H1 (cell line): ENCODE measurements around the gene MORN5. TPM values are rescaled to one million over a fixed set of nuclear protein-coding genes. Genes with fewer than 3 reads are reported as not detected.

Experiments
- CTCF ChIA-PET: fragments of 300-600 bp; sonication (Branson Sonifier 250); formaldehyde crosslinking; loops from one replicate; lab custom pipeline; 2021; ENCODE audit not compliant: partially characterized antibody; lab: Charles Lee
- POLR2A ChIA-PET: fragments of 300-600 bp; sonication (Branson Sonifier 250); formaldehyde crosslinking; loops from one replicate; lab custom pipeline; 2021; ENCODE audit warnings: inconsistent platforms; ENCODE audit not compliant: partially characterized antibody; lab: Charles Lee
- DNase-seq, 2 experiments: peaks; one replicate each; pipeline versions ENCODE4 v3.0.0 to v3.0.0-alpha.2; 2010 to 2022; ENCODE audit warnings: low spot score in 2 of 2, low read depth in 1 of 2, mixed read lengths in 1 of 2
- FAIRE-seq: peaks from 2 replicates; lab custom pipeline; 2011; peaks lifted over from hg19 to GRCh38; lab: Jason Lieb, UNC
- H2AFZ ChIP-seq: 2 replicates; pipeline ENCODE4 v1.8.1; 2012; ENCODE audit warnings: low read length, inconsistent platforms
- H2AK5ac ChIP-seq: 2 replicates; pipeline ENCODE4 v1.6.1; 2013; ENCODE audit warnings: low read depth, low read length
- H2BK120ac ChIP-seq: replicated peaks from 2 replicates; pipeline ENCODE3; 2013; ENCODE audit warnings: low read depth, low read length, inconsistent platforms
- H2BK12ac ChIP-seq: 2 replicates; pipeline ENCODE4 v1.6.1; 2013; ENCODE audit warnings: low read depth, low read length
- H2BK15ac ChIP-seq: 2 replicates; pipeline ENCODE4 v1.6.1; 2013; ENCODE audit warnings: low read length
- H2BK20ac ChIP-seq: 2 replicates; pipeline ENCODE4 v1.6.1; 2013; ENCODE audit warnings: low read length
- H2BK5ac ChIP-seq: 2 replicates; pipeline ENCODE4 v1.6.1; 2013; ENCODE audit warnings: low read depth, low read length
- H3K14ac ChIP-seq: 2 replicates; pipeline ENCODE4 v1.6.1; 2013; ENCODE audit warnings: inconsistent platforms; ENCODE audit not compliant: insufficient read length
- H3K18ac ChIP-seq: 2 replicates; pipeline ENCODE4 v1.6.1; 2013; ENCODE audit warnings: low read length; ENCODE audit errors: extremely low read depth
- H3K23ac ChIP-seq: 2 replicates; pipeline ENCODE4 v1.6.1; 2013; ENCODE audit warnings: inconsistent platforms; ENCODE audit not compliant: insufficient read length
- H3K23me2 ChIP-seq: 2 replicates; pipeline ENCODE4 v1.6.1; 2013; ENCODE audit warnings: low read depth, low read length
- H3K27ac ChIP-seq: 2 replicates; pipeline ENCODE4 v1.6.1; 2011; ENCODE audit warnings: low read depth, low read length, inconsistent platforms
- H3K27me3 ChIP-seq, 4 experiments: replicated peaks in 1 of 4; 1 replicate in 1 of 4; 2 replicates in 3 of 4; pipeline versions ENCODE4 v1.6.1 to v1.8.1; 2011 to 2013; ENCODE audit warnings: low read length in 3 of 4, mild to moderate bottlenecking in 3 of 4, inconsistent platforms in 2 of 4, mixed read lengths in 2 of 4, moderate library complexity in 1 of 4; ENCODE audit not compliant: control insufficient read depth in 3 of 4, insufficient read depth in 3 of 4; ENCODE audit errors: extremely low read depth in 1 of 4
- H3K36me3 ChIP-seq, 4 experiments: 2 replicates each; pipeline versions ENCODE4 v1.6.1 to v1.8.1; 2011 to 2013; ENCODE audit warnings: mild to moderate bottlenecking in 4 of 4, low read length in 3 of 4, moderate library complexity in 2 of 4, control low read depth in 1 of 4, inconsistent platforms in 1 of 4; ENCODE audit not compliant: insufficient read depth in 4 of 4, control insufficient read depth in 2 of 4
- H3K4ac ChIP-seq: replicated peaks from 2 replicates; pipeline ENCODE3; 2013; ENCODE audit warnings: low read length, low read depth, mixed read lengths, inconsistent platforms; ENCODE audit not compliant: insufficient read length
- H3K4me1 ChIP-seq, 4 experiments: replicated peaks in 1 of 4; 1 replicate in 1 of 4; 2 replicates in 3 of 4; pipeline versions ENCODE4 v1.6.1 to v1.8.1; 2011 to 2013; ENCODE audit warnings: low read length in 3 of 4, inconsistent platforms in 2 of 4, mixed read lengths in 1 of 4; ENCODE audit not compliant: insufficient read depth in 4 of 4, control insufficient read depth in 3 of 4
- H3K4me2 ChIP-seq, 2 experiments: 2 replicates each; pipeline versions ENCODE4 v1.6.1 to v1.8.1; 2011 to 2013; ENCODE audit warnings: low read depth in 2 of 2, low read length in 2 of 2, control low read depth in 1 of 2, inconsistent platforms in 1 of 2, mild to moderate bottlenecking in 1 of 2; ENCODE audit not compliant: insufficient read depth in 1 of 2
- H3K4me3 ChIP-seq, 4 experiments: fragments of 200-600, 300-600 bp in 1 of 4; sonication (generic), shearing (Covaris generic), sonication (Bioruptor Twin) in 1 of 4; 2 replicates each; pipeline versions ENCODE4 v1.5.1 to v1.8.1; 2011 to 2016; ENCODE audit warnings: low read length in 4 of 4, low read depth in 3 of 4, control low read depth in 2 of 4, inconsistent platforms in 2 of 4, mild to moderate bottlenecking in 2 of 4, mixed read lengths in 1 of 4, moderate library complexity in 1 of 4; ENCODE audit not compliant: insufficient read depth in 2 of 4; ENCODE audit errors: extremely low read depth in 1 of 4
- H3K56ac ChIP-seq: replicated peaks from 2 replicates; pipeline ENCODE3; 2013; ENCODE audit warnings: low read depth, mild to moderate bottlenecking, mixed read lengths, low read length, inconsistent platforms; ENCODE audit not compliant: insufficient read length
- H3K79me1 ChIP-seq: 2 replicates; pipeline ENCODE4 v1.6.1; 2013; ENCODE audit warnings: low read depth, low read length, control low read depth
- H3K79me2 ChIP-seq, 2 experiments: 2 replicates each; pipeline versions ENCODE4 v1.6.1 to v1.8.1; 2012 to 2013; ENCODE audit warnings: low read length in 2 of 2, mild to moderate bottlenecking in 2 of 2, inconsistent platforms in 1 of 2; ENCODE audit not compliant: insufficient read depth in 2 of 2, control insufficient read depth in 1 of 2
- H3K9ac ChIP-seq, 4 experiments: replicated peaks in 1 of 4; 1 replicate in 1 of 4; 2 replicates in 3 of 4; pipeline versions ENCODE4 v1.6.1 to v1.8.1; 2011 to 2013; ENCODE audit warnings: low read depth in 3 of 4, low read length in 3 of 4, control low read depth in 2 of 4, mild to moderate bottlenecking in 2 of 4, moderate library complexity in 2 of 4, inconsistent platforms in 1 of 4; ENCODE audit errors: extremely low read depth in 1 of 4
- H3K9me3 ChIP-seq, 2 experiments: 2 replicates each; pipeline versions ENCODE4 v1.6.1 to v1.8.1; 2012 to 2013; ENCODE audit warnings: mild to moderate bottlenecking in 2 of 2, moderate library complexity in 2 of 2, control low read depth in 1 of 2, inconsistent platforms in 1 of 2, low read depth in 1 of 2, low read length in 1 of 2, mixed read lengths in 1 of 2; ENCODE audit not compliant: insufficient read depth in 2 of 2
- H4K20me1 ChIP-seq, 2 experiments: replicated peaks in 1 of 2; 2 replicates each; pipeline versions ENCODE3 to v1.8.1; 2011 to 2013; ENCODE audit warnings: inconsistent platforms in 2 of 2, low read length in 2 of 2, mild to moderate bottlenecking in 1 of 2; ENCODE audit not compliant: insufficient read depth in 2 of 2, control insufficient read depth in 1 of 2
- H4K5ac ChIP-seq: 2 replicates; pipeline ENCODE4 v1.6.1; 2013; ENCODE audit warnings: low read length, low read depth, mixed read lengths, inconsistent platforms; ENCODE audit not compliant: insufficient read length
- H4K8ac ChIP-seq: 2 replicates; pipeline ENCODE4 v1.8.0; 2013; ENCODE audit warnings: mild to moderate bottlenecking, moderate library complexity, low read length, inconsistent platforms; ENCODE audit not compliant: insufficient read depth; ENCODE audit errors: extremely low read depth
- H4K91ac ChIP-seq: replicated peaks from 2 replicates; pipeline ENCODE3; 2013; ENCODE audit warnings: low read length, mixed read lengths, inconsistent platforms; ENCODE audit not compliant: insufficient read length
- ASH2L ChIP-seq: fragments of 200-600, 300-600 bp; sonication (generic); IDR thresholded peaks from one replicate; pipeline ENCODE4 v1.7.1; 2017; ENCODE audit warnings: low read length
- BACH1 ChIP-seq: IDR thresholded peaks from 2 replicates; pipeline ENCODE4 v1.6.1; 2012; ENCODE audit warnings: low read length, improper control_type of control experiment
- CBX8 ChIP-seq: fragments of 300-800, 300-1000 bp; sonication (generic); IDR thresholded peaks from 2 replicates; pipeline ENCODE4 v1.7.1; 2016; ENCODE audit warnings: low read depth, low read length, borderline replicate concordance
- EZH2 ChIP-seq: fragments of 200-600 bp; sonication (generic); IDR thresholded peaks from 2 replicates; pipeline ENCODE4 v1.7.1; 2012; ENCODE audit warnings: low read depth, mild to moderate bottlenecking, moderate library complexity, low read length, inconsistent platforms; ENCODE audit not compliant: severe bottlenecking
- GTF2F1 ChIP-seq: IDR thresholded peaks from 2 replicates; pipeline ENCODE4 v1.6.1; 2012; ENCODE audit warnings: low read depth, low read length, improper control_type of control experiment, borderline replicate concordance
- JUND ChIP-seq: IDR thresholded peaks from 2 replicates; pipeline ENCODE4 v1.6.1; 2011; ENCODE audit warnings: mild to moderate bottlenecking, improper control_type of control experiment, low read length
- KDM4A ChIP-seq: IDR thresholded peaks from one replicate; pipeline ENCODE4 v1.7.1; 2012; ENCODE audit warnings: low read depth, mild to moderate bottlenecking, moderate library complexity, low read length, inconsistent platforms; ENCODE audit not compliant: severe bottlenecking
- PHF8 ChIP-seq: fragments of 200-600 bp; sonication (generic); conservative IDR thresholded peaks from 2 replicates; pipeline ENCODE4 v1.7.1; 2012; ENCODE audit warnings: low read depth, mild to moderate bottlenecking, inconsistent platforms, low read length, moderate library complexity
- POLR2A ChIP-seq, 2 experiments: IDR thresholded peaks; 1 replicate in 1 of 2; 2 replicates in 1 of 2; pipeline ENCODE4 v1.6.1; 2011; ENCODE audit warnings: low read depth in 2 of 2, low read length in 2 of 2, mild to moderate bottlenecking in 2 of 2; ENCODE audit errors: control extremely low read depth in 1 of 2
- SIRT6 ChIP-seq: IDR thresholded peaks from one replicate; pipeline ENCODE4 v1.7.1; 2012; ENCODE audit warnings: low read length, inconsistent platforms
- TAF7 ChIP-seq: optimal IDR thresholded peaks from 2 replicates; pipeline ENCODE3; 2011; ENCODE audit warnings: low read depth, mild to moderate bottlenecking, inconsistent platforms, low read length, moderate library complexity, borderline replicate concordance
- TBP ChIP-seq: IDR thresholded peaks from 2 replicates; pipeline ENCODE4 v1.6.1; 2011; ENCODE audit warnings: low read depth, low read length, improper control_type of control experiment
- WGBS, 2 experiments: shearing (Covaris generic) in 1 of 2; methylation state at CpG; one replicate each; pipeline versions ENCODE4 v1.1.6 to v1.1.7; 2013 to 2015; ENCODE audit warnings: low lambda C conversion rate in 2 of 2, mixed read lengths in 2 of 2, inconsistent platforms in 1 of 2, low coverage in 1 of 2, missing lambda C conversion rate in 1 of 2; ENCODE audit not compliant: insufficient replicate concordance in 2 of 2, insufficient coverage in 1 of 2, insufficient read length in 1 of 2; ENCODE audit errors: extremely low coverage in 1 of 2, missing lambda C conversion rate in 1 of 2; 5-methylcytosine and 5-hydroxymethylcytosine counted together
- polyA plus RNA-seq, 7 experiments: library from polyadenylated mRNA; depleted of rRNA in 3 of 7; stranded (reverse) in 5 of 7; unstranded in 2 of 7; fragments of >200 nt in 5 of 7; fragments of 200-250 nt in 2 of 7; gene quantifications; 1 replicate in 5 of 7; 2 replicates in 1 of 7; 4 replicates in 1 of 7; pipeline versions ENCODE4 v1.2.1 to v1.2.3, GENCODE V29; 2011 to 2013; ENCODE audit warnings: missing spikeins in 2 of 7, mixed read lengths in 2 of 7
- total RNA-seq: library from RNA; stranded (reverse); fragmentation: NEBNext Ultra II Directional; extraction: Animal tissue kit (Norgen Biotek cat#: 25700); gene quantifications from 2 replicates; pipeline ENCODE4 v1.2.1, GENCODE V29; 2021
- TF ChIP-seq, protein P1 (sequence below): IDR thresholded peaks from 2 replicates; pipeline ENCODE4 v1.6.1; 2011; ENCODE audit warnings: low read depth, mild to moderate bottlenecking, low read length; ENCODE audit not compliant: insufficient read depth

Gene MORN5
- total and polyA plus RNA-seq, 2 of the 8 experiments (the other 6 are each of a cell fraction or from before 2014, with no cell fraction given): not detected

GRCh38 chr9:122239722-122240121 lies 80.0 kb downstream of the MORN5 start:
- H3K4me1 ChIP-seq: no peaks in the 10 kb centered on the region
- no peak overlapping the region for H2BK120ac ChIP-seq
- FAIRE-seq: no peak
- H3K79me2 ChIP-seq: no peaks in the 10 kb centered on the region
- H4K8ac ChIP-seq: no peak overlapping the region
- H3K27me3 ChIP-seq: no peaks in the 10 kb centered on the region
- no peak overlapping the region for H3K9ac ChIP-seq
- TF ChIP-seq GTF2F1 (no peak), EZH2 (no peak), TAF7 (no peak), PHF8 (no peak), BACH1 (no peak), SIRT6 (no peak), TBP (no peak), POLR2A (IDR thresholded peaks at IDR 0.05; ENCODE audit: control extremely low read depth in 1 of 2, low read depth in 2 of 2, low read length in 2 of 2) (no peak), CBX8 (no peak), ASH2L (no peak), KDM4A (no peak), JUND (no peak)
- TF ChIP-seq, protein P1, sequence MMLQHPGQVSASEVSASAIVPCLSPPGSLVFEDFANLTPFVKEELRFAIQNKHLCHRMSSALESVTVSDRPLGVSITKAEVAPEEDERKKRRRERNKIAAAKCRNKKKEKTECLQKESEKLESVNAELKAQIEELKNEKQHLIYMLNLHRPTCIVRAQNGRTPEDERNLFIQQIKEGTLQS: no peak
- no peak overlapping the region for H2BK5ac ChIP-seq
- no peak overlapping the region for H3K4me3 ChIP-seq
- H4K20me1 ChIP-seq: no peaks in the 10 kb centered on the region
- no peak overlapping the region for H3K23ac ChIP-seq
- no peak for DNase-seq
- H4K91ac ChIP-seq: no peak overlapping the region
- H3K23me2 ChIP-seq: no peaks in the 10 kb centered on the region
- no peak overlapping the region for H2BK15ac ChIP-seq
- peaks cover 3 to 29% (median 16%) of the 10 kb centered on the region in 4 experiments; a peak in 7 of 8 replicates for H3K36me3 ChIP-seq
- no peak overlapping the region for H2BK12ac ChIP-seq
- POLR2A ChIA-PET: interaction anchor here (1.0 to 1.2 kb wide), 2 partner anchors 26 to 31 kb away, joined by 3 to 4 read pairs; partner anchors contain the start of genes MRRF and RBM18
- H2AFZ ChIP-seq: no peak overlapping the region
- H3K79me1 ChIP-seq: no peaks in the 10 kb centered on the region
- no peak overlapping the region for H2AK5ac ChIP-seq
- no peak overlapping the region for H3K18ac ChIP-seq
- no peak overlapping the region for H3K14ac ChIP-seq
- no peak overlapping the region for H2BK20ac ChIP-seq
- H3K27ac ChIP-seq: no peak overlapping the region
- no peak overlapping the region for H3K4ac ChIP-seq
- no peak overlapping the region for H3K4me2 ChIP-seq
- CTCF ChIA-PET: interaction anchor here (1.0 kb wide), 1 partner anchor 114 kb away, joined by 3 read pairs; no protein-coding TSS in a partner anchor
- H4K5ac ChIP-seq: no peak overlapping the region
- 92% methylated on average over 5 of the region's 5 CpGs; no CpG with 5 or more reads in 1 of the 2 experiments for WGBS, 2 experiments
- H3K56ac ChIP-seq: no peak overlapping the region
- no peaks in the 10 kb centered on the region for H3K9me3 ChIP-seq
